ENCODE results near the gene SVOP.
"Not testable (repeated sequence)": the region's sequence is repeated elsewhere in the genome, so short reads cannot be mapped to it uniquely, and the experiment has no call there.

Gene SVOP

GRCh38 chr12:109047081-109047805, 26.4 kb upstream of the SVOP start:
- TF ChIP-seq ZFX (IDR thresholded peaks at IDR 0.05; ENCODE audit: borderline replicate concordance) = no peak
- TF ChIP-seq CTCF (IDR thresholded peaks at IDR 0.05) = no peak
- H3K27ac ChIP-seq = no peak overlapping the region

- no peak overlapping the region for H3K27ac ChIP-seq
- no peak for TF ChIP-seq ZFX (IDR thresholded peaks at IDR 0.05; ENCODE audit: borderline replicate concordance)
- TF ChIP-seq CTCF (IDR thresholded peaks at IDR 0.05) = no peak
Observed at GRCh38 chr12:109044241-109044640, 23.4 kb upstream of the SVOP start.

GRCh38 chr12:109036975-109037374, 16.1 kb upstream of the SVOP start:
- TF ChIP-seq CTCF (IDR thresholded peaks at IDR 0.05) (no peak), ZFX (IDR thresholded peaks at IDR 0.05; ENCODE audit: borderline replicate concordance) (no peak)
- no peak overlapping the region for H3K27ac ChIP-seq

- H3K27ac ChIP-seq = no peak overlapping the region
- TF ChIP-seq ZFX (IDR thresholded peaks at IDR 0.05; ENCODE audit: borderline replicate concordance) (no peak), CTCF (IDR thresholded peaks at IDR 0.05) (no peak)
Observed at GRCh38 chr12:109033239-109034196, 12.7 kb upstream of the SVOP start.

GRCh38 chr12:109029411-109029810, 8.5 kb upstream of the SVOP start:
- TF ChIP-seq CTCF (IDR thresholded peaks at IDR 0.05) = no peak
- no peak overlapping the region for H3K27ac ChIP-seq

- not testable (repeated sequence) for H3K27ac ChIP-seq
Observed at GRCh38 chr12:109028624-109029023, 7.8 kb upstream of the SVOP start.

- no peak overlapping the region for H3K27ac ChIP-seq
- TF ChIP-seq CTCF (IDR thresholded peaks at IDR 0.05) (no peak), ZFX (IDR thresholded peaks at IDR 0.05; ENCODE audit: borderline replicate concordance) (no peak)
Observed at GRCh38 chr12:109027767-109028166, 6.9 kb upstream of the SVOP start.
